Esophagus squamous epithelium (tissue), 5 donors: Measurements from ENCODE around the gene ZNF783. TPM values are rescaled to one million over a fixed set of nuclear protein-coding genes. Genes with fewer than 3 reads are reported as not detected.
"Not testable (repeated sequence)": the region's sequence is repeated elsewhere in the genome, so short reads cannot be mapped to it uniquely, and the experiment has no call there.

ENCODE experiments used
- DNase-seq: peaks from one replicate; lab custom pipeline; 2025; lab: John Stamatoyannopoulos, UW
- H3K27ac ChIP-seq, 4 donors: fragments of 200-600 bp; sonication (generic); one replicate each; pipeline ENCODE4 v1.5.1; 2016 to 2019; ENCODE audit warnings: mild to moderate bottlenecking in 1 of 4
- H3K27me3 ChIP-seq, 4 donors: fragments of 200-600 bp; sonication (generic); 1 replicate in 3 of 4; 2 replicates in 1 of 4; pipeline versions ENCODE4 v1.5.1 to v1.6.0; 2017 to 2021; ENCODE audit warnings: antibody characterized with exemption in 1 of 4
- H3K36me3 ChIP-seq, 3 donors: fragments of 200-600 bp; sonication (generic); one replicate each; pipeline ENCODE4 v1.5.1; 2016 to 2019
- H3K4me1 ChIP-seq, 3 donors: fragments of 200-600 bp; sonication (generic); one replicate each; pipeline ENCODE4 v1.5.1; 2017 to 2019
- H3K4me3 ChIP-seq, 4 donors: fragments of 200-600 bp; sonication (generic); 1 replicate in 3 of 4; 2 replicates in 1 of 4; pipeline ENCODE4 v1.5.1; 2016 to 2019; ENCODE audit warnings: mild to moderate bottlenecking in 2 of 4, moderate library complexity in 1 of 4
- H3K9me3 ChIP-seq, 3 donors: fragments of 200-600 bp; sonication (generic); one replicate each; pipeline ENCODE4 v1.5.1; 2016 to 2019
- CTCF ChIP-seq, 6 experiments: fragments of 450-650 bp in 4 of 6; fragments of 200-600 bp in 2 of 6; sonication (generic) in 2 of 6; IDR thresholded peaks; one replicate each; pipeline ENCODE4 v1.5.1; 2016 to 2019; ENCODE audit warnings: antibody characterized with exemption in 6 of 6, mild to moderate bottlenecking in 4 of 6, moderate library complexity in 4 of 6
- POLR2A ChIP-seq, 4 donors: fragments of 450-650 bp; IDR thresholded peaks; one replicate each; pipeline ENCODE4 v1.6.1; 2017; ENCODE audit warnings: antibody characterized with exemption in 4 of 4, mild to moderate bottlenecking in 4 of 4, moderate library complexity in 3 of 4
- WGBS, 2 donors: methylation state at CpG; one replicate each; pipeline ENCODE4 v1.1.5; 2018; 5-methylcytosine and 5-hydroxymethylcytosine counted together
- intact Hi-C: fragments of 100-400 bp; cut with DNase I; formaldehyde crosslinking; loops from one replicate; pipeline ENCODE4 v1.15.0; 2022
- total RNA-seq, 4 donors: library from RNA; depleted of rRNA; stranded (reverse); fragments of >200 nt; gene quantifications; one replicate each; pipeline ENCODE4 v1.1.0, GENCODE V29; 2016
- donor health status: DM: yes; HTN: yes; CAD: no.

Gene ZNF783
- total RNA-seq, 4 donors from 2014 or later = 3.1 to 15.6 (median 4.8) TPM

- no peaks in the 10 kb centered on the region for H3K27me3 ChIP-seq
These were observed 36.9 kb upstream of the ZNF783 start for GRCh38 chr7:149225106-149225505.

GRCh38 chr7:149225656-149226055 lies 36.3 kb upstream of the ZNF783 start:
- H3K4me3 ChIP-seq = no peak overlapping the region
- H3K27ac ChIP-seq = no peak overlapping the region
- H3K9me3 ChIP-seq = no peaks in the 10 kb centered on the region
- DNase-seq = no peak
- WGBS, 2 donors = 88 to 89% methylated on average over 15 to 16 of the region's 22 CpGs
- intact Hi-C loops = no loop called here
- peaks cover 7 to 59% (median 23%) of the 10 kb centered on the region in 3 donors for H3K36me3 ChIP-seq
- TF ChIP-seq POLR2A (IDR thresholded peaks at IDR 0.05) = no peak
- no peak for TF ChIP-seq CTCF (IDR thresholded peaks at IDR 0.05)
- H3K27me3 ChIP-seq = no peaks in the 10 kb centered on the region
- H3K4me1 ChIP-seq = no peaks in the 10 kb centered on the region

More at GRCh38 chr7:149225106-149225505, 36.9 kb upstream of the ZNF783 start:
- WGBS, 2 donors = 91 to 100% methylated on average over 2 to 19 of the region's 19 CpGs
- Histone ChIP-seq H3K4me1 (no peaks in the 10 kb centered on the region), H3K36me3 (peaks cover 7 to 64% (median 23%) of the 10 kb centered on the region in 3 donors), H3K9me3 (no peaks in the 10 kb centered on the region), H3K27ac (no peak overlapping the region), H3K4me3 (no peak overlapping the region)
- intact Hi-C loops = no loop called here
- TF ChIP-seq CTCF (IDR thresholded peaks at IDR 0.05) (no peak), POLR2A (IDR thresholded peaks at IDR 0.05) (no peak)
- no peak for DNase-seq

GRCh38 chr7:149226366-149226765 lies 35.6 kb upstream of the ZNF783 start:
- H3K4me3 ChIP-seq, intact Hi-C loops, H3K9me3 ChIP-seq, H3K27ac ChIP-seq, H3K27me3 ChIP-seq, H3K4me1 ChIP-seq, DNase-seq: not testable (repeated sequence)
- peaks cover 7 to 52% (median 19%) of the 10 kb centered on the region in 3 donors for H3K36me3 ChIP-seq
- 90 to 91% methylated on average over 13 to 16 of the region's 17 CpGs for WGBS, 2 donors

- no peaks in the 10 kb centered on the region for H3K27me3 ChIP-seq
- TF ChIP-seq POLR2A (IDR thresholded peaks at IDR 0.05) = no peak
- no peak for TF ChIP-seq CTCF (IDR thresholded peaks at IDR 0.05)
- peaks cover 7 to 46% (median 13%) of the 10 kb centered on the region in 3 donors for H3K36me3 ChIP-seq
- H3K9me3 ChIP-seq = no peaks in the 10 kb centered on the region
- no peak overlapping the region for H3K27ac ChIP-seq
- no peaks in the 10 kb centered on the region for H3K4me1 ChIP-seq
- 30 to 90% methylated on average over 2 to 3 of the region's 6 CpGs for WGBS, 2 donors
- intact Hi-C loops = no loop called here
- no peak overlapping the region for H3K4me3 ChIP-seq
- DNase-seq = no peak
These were observed 35.0 kb upstream of the ZNF783 start for GRCh38 chr7:149226840-149227494.

- Histone ChIP-seq H3K4me3 (no peak overlapping the region), H3K27ac (no peak overlapping the region), H3K27me3 (no peaks in the 10 kb centered on the region), H3K4me1 (peaks cover 0 to 18% (median 7%) of the 10 kb centered on the region in 3 donors), H3K9me3 (no peaks in the 10 kb centered on the region), H3K36me3 (peaks cover 7 to 26% (median 12%) of the 10 kb centered on the region in 3 donors)
- TF ChIP-seq CTCF (IDR thresholded peaks at IDR 0.05) (no peak), POLR2A (IDR thresholded peaks at IDR 0.05) (no peak)
- intact Hi-C loops = no loop called here
- 54 to 62% methylated on average over 7 of the region's 7 CpGs for WGBS, 2 donors
- DNase-seq = no peak
These were observed 33.0 kb upstream of the ZNF783 start for GRCh38 chr7:149228831-149229471.
